H1 (cell line): ENCODE data around the gene MEFV. TPM values are rescaled to one million over a fixed set of nuclear protein-coding genes. Genes with fewer than 3 reads are reported as not detected.

Experiments used
- CTCF ChIA-PET: fragments of 300-600 bp; sonication (Branson Sonifier 250); formaldehyde crosslinking; loops from one replicate; lab custom pipeline; 2021; ENCODE audit not compliant: partially characterized antibody; lab: Charles Lee
- POLR2A ChIA-PET: fragments of 300-600 bp; sonication (Branson Sonifier 250); formaldehyde crosslinking; loops from one replicate; lab custom pipeline; 2021; ENCODE audit warnings: inconsistent platforms; ENCODE audit not compliant: partially characterized antibody; lab: Charles Lee
- DNase-seq, 2 experiments: peaks; one replicate each; pipeline versions ENCODE4 v3.0.0 to v3.0.0-alpha.2; 2010 to 2022; ENCODE audit warnings: low spot score in 2 of 2, low read depth in 1 of 2, mixed read lengths in 1 of 2
- FAIRE-seq: peaks from 2 replicates; lab custom pipeline; 2011; peaks lifted over from hg19 to GRCh38; lab: Jason Lieb, UNC
- H2AFZ ChIP-seq: 2 replicates; pipeline ENCODE4 v1.8.1; 2012; ENCODE audit warnings: low read length, inconsistent platforms
- H2AK5ac ChIP-seq: 2 replicates; pipeline ENCODE4 v1.6.1; 2013; ENCODE audit warnings: low read depth, low read length
- H2BK120ac ChIP-seq: replicated peaks from 2 replicates; pipeline ENCODE3; 2013; ENCODE audit warnings: low read depth, low read length, inconsistent platforms
- H2BK12ac ChIP-seq: 2 replicates; pipeline ENCODE4 v1.6.1; 2013; ENCODE audit warnings: low read depth, low read length
- H2BK15ac ChIP-seq: 2 replicates; pipeline ENCODE4 v1.6.1; 2013; ENCODE audit warnings: low read length
- H2BK20ac ChIP-seq: 2 replicates; pipeline ENCODE4 v1.6.1; 2013; ENCODE audit warnings: low read length
- H2BK5ac ChIP-seq: 2 replicates; pipeline ENCODE4 v1.6.1; 2013; ENCODE audit warnings: low read depth, low read length
- H3K14ac ChIP-seq: 2 replicates; pipeline ENCODE4 v1.6.1; 2013; ENCODE audit warnings: inconsistent platforms; ENCODE audit not compliant: insufficient read length
- H3K18ac ChIP-seq: 2 replicates; pipeline ENCODE4 v1.6.1; 2013; ENCODE audit warnings: low read length; ENCODE audit errors: extremely low read depth
- H3K23ac ChIP-seq: 2 replicates; pipeline ENCODE4 v1.6.1; 2013; ENCODE audit warnings: inconsistent platforms; ENCODE audit not compliant: insufficient read length
- H3K23me2 ChIP-seq: 2 replicates; pipeline ENCODE4 v1.6.1; 2013; ENCODE audit warnings: low read depth, low read length
- H3K27ac ChIP-seq: 2 replicates; pipeline ENCODE4 v1.6.1; 2011; ENCODE audit warnings: low read depth, low read length, inconsistent platforms
- H3K27me3 ChIP-seq, 4 experiments: replicated peaks in 1 of 4; 1 replicate in 1 of 4; 2 replicates in 3 of 4; pipeline versions ENCODE4 v1.6.1 to v1.8.1; 2011 to 2013; ENCODE audit warnings: low read length in 3 of 4, mild to moderate bottlenecking in 3 of 4, inconsistent platforms in 2 of 4, mixed read lengths in 2 of 4, moderate library complexity in 1 of 4; ENCODE audit not compliant: control insufficient read depth in 3 of 4, insufficient read depth in 3 of 4; ENCODE audit errors: extremely low read depth in 1 of 4
- H3K36me3 ChIP-seq, 4 experiments: 2 replicates each; pipeline versions ENCODE4 v1.6.1 to v1.8.1; 2011 to 2013; ENCODE audit warnings: mild to moderate bottlenecking in 4 of 4, low read length in 3 of 4, moderate library complexity in 2 of 4, control low read depth in 1 of 4, inconsistent platforms in 1 of 4; ENCODE audit not compliant: insufficient read depth in 4 of 4, control insufficient read depth in 2 of 4
- H3K4ac ChIP-seq: replicated peaks from 2 replicates; pipeline ENCODE3; 2013; ENCODE audit warnings: low read length, low read depth, mixed read lengths, inconsistent platforms; ENCODE audit not compliant: insufficient read length
- H3K4me1 ChIP-seq, 4 experiments: replicated peaks in 1 of 4; 1 replicate in 1 of 4; 2 replicates in 3 of 4; pipeline versions ENCODE4 v1.6.1 to v1.8.1; 2011 to 2013; ENCODE audit warnings: low read length in 3 of 4, inconsistent platforms in 2 of 4, mixed read lengths in 1 of 4; ENCODE audit not compliant: insufficient read depth in 4 of 4, control insufficient read depth in 3 of 4
- H3K4me2 ChIP-seq, 2 experiments: 2 replicates each; pipeline versions ENCODE4 v1.6.1 to v1.8.1; 2011 to 2013; ENCODE audit warnings: low read depth in 2 of 2, low read length in 2 of 2, control low read depth in 1 of 2, inconsistent platforms in 1 of 2, mild to moderate bottlenecking in 1 of 2; ENCODE audit not compliant: insufficient read depth in 1 of 2
- H3K4me3 ChIP-seq, 4 experiments: fragments of 200-600, 300-600 bp in 1 of 4; sonication (generic), shearing (Covaris generic), sonication (Bioruptor Twin) in 1 of 4; 2 replicates each; pipeline versions ENCODE4 v1.5.1 to v1.8.1; 2011 to 2016; ENCODE audit warnings: low read length in 4 of 4, low read depth in 3 of 4, control low read depth in 2 of 4, inconsistent platforms in 2 of 4, mild to moderate bottlenecking in 2 of 4, mixed read lengths in 1 of 4, moderate library complexity in 1 of 4; ENCODE audit not compliant: insufficient read depth in 2 of 4; ENCODE audit errors: extremely low read depth in 1 of 4
- H3K56ac ChIP-seq: replicated peaks from 2 replicates; pipeline ENCODE3; 2013; ENCODE audit warnings: low read depth, mild to moderate bottlenecking, mixed read lengths, low read length, inconsistent platforms; ENCODE audit not compliant: insufficient read length
- H3K79me1 ChIP-seq: 2 replicates; pipeline ENCODE4 v1.6.1; 2013; ENCODE audit warnings: low read depth, low read length, control low read depth
- H3K79me2 ChIP-seq, 2 experiments: 2 replicates each; pipeline versions ENCODE4 v1.6.1 to v1.8.1; 2012 to 2013; ENCODE audit warnings: low read length in 2 of 2, mild to moderate bottlenecking in 2 of 2, inconsistent platforms in 1 of 2; ENCODE audit not compliant: insufficient read depth in 2 of 2, control insufficient read depth in 1 of 2
- H3K9ac ChIP-seq, 4 experiments: replicated peaks in 1 of 4; 1 replicate in 1 of 4; 2 replicates in 3 of 4; pipeline versions ENCODE4 v1.6.1 to v1.8.1; 2011 to 2013; ENCODE audit warnings: low read depth in 3 of 4, low read length in 3 of 4, control low read depth in 2 of 4, mild to moderate bottlenecking in 2 of 4, moderate library complexity in 2 of 4, inconsistent platforms in 1 of 4; ENCODE audit errors: extremely low read depth in 1 of 4
- H3K9me3 ChIP-seq, 2 experiments: 2 replicates each; pipeline versions ENCODE4 v1.6.1 to v1.8.1; 2012 to 2013; ENCODE audit warnings: mild to moderate bottlenecking in 2 of 2, moderate library complexity in 2 of 2, control low read depth in 1 of 2, inconsistent platforms in 1 of 2, low read depth in 1 of 2, low read length in 1 of 2, mixed read lengths in 1 of 2; ENCODE audit not compliant: insufficient read depth in 2 of 2
- H4K20me1 ChIP-seq, 2 experiments: replicated peaks in 1 of 2; 2 replicates each; pipeline versions ENCODE3 to v1.8.1; 2011 to 2013; ENCODE audit warnings: inconsistent platforms in 2 of 2, low read length in 2 of 2, mild to moderate bottlenecking in 1 of 2; ENCODE audit not compliant: insufficient read depth in 2 of 2, control insufficient read depth in 1 of 2
- H4K5ac ChIP-seq: 2 replicates; pipeline ENCODE4 v1.6.1; 2013; ENCODE audit warnings: low read length, low read depth, mixed read lengths, inconsistent platforms; ENCODE audit not compliant: insufficient read length
- H4K8ac ChIP-seq: 2 replicates; pipeline ENCODE4 v1.8.0; 2013; ENCODE audit warnings: mild to moderate bottlenecking, moderate library complexity, low read length, inconsistent platforms; ENCODE audit not compliant: insufficient read depth; ENCODE audit errors: extremely low read depth
- H4K91ac ChIP-seq: replicated peaks from 2 replicates; pipeline ENCODE3; 2013; ENCODE audit warnings: low read length, mixed read lengths, inconsistent platforms; ENCODE audit not compliant: insufficient read length
- ASH2L ChIP-seq: fragments of 200-600, 300-600 bp; sonication (generic); IDR thresholded peaks from one replicate; pipeline ENCODE4 v1.7.1; 2017; ENCODE audit warnings: low read length
- CEBPB ChIP-seq: IDR thresholded peaks from 2 replicates; pipeline ENCODE4 v1.6.1; 2012; ENCODE audit warnings: low read depth, low read length
- EGR1 ChIP-seq: IDR thresholded peaks from 2 replicates; pipeline ENCODE4 v1.6.1; 2011; ENCODE audit warnings: low read depth, low read length, borderline replicate concordance
- EZH2 ChIP-seq: fragments of 200-600 bp; sonication (generic); IDR thresholded peaks from 2 replicates; pipeline ENCODE4 v1.7.1; 2012; ENCODE audit warnings: low read depth, mild to moderate bottlenecking, moderate library complexity, low read length, inconsistent platforms; ENCODE audit not compliant: severe bottlenecking
- FOSL1 ChIP-seq: IDR thresholded peaks from 2 replicates; pipeline ENCODE4 v1.6.1; 2011; ENCODE audit warnings: mild to moderate bottlenecking, low read depth, low read length, moderate library complexity; ENCODE audit not compliant: insufficient read depth
- KDM1A ChIP-seq: fragments of 200-600, 300-600 bp; sonication (generic); IDR thresholded peaks from 2 replicates; pipeline ENCODE4 v1.7.1; 2016; ENCODE audit warnings: mild to moderate bottlenecking, low read length, borderline replicate concordance
- NRF1 ChIP-seq: IDR thresholded peaks from 2 replicates; pipeline ENCODE4 v1.6.1; 2011; ENCODE audit warnings: mild to moderate bottlenecking, low read depth, low read length, improper control_type of control experiment
- POLR2AphosphoS5 ChIP-seq: IDR thresholded peaks from 2 replicates; pipeline ENCODE4 v1.6.1; 2011; ENCODE audit warnings: low read depth, low read length
- WGBS, 2 experiments: shearing (Covaris generic) in 1 of 2; methylation state at CpG; one replicate each; pipeline versions ENCODE4 v1.1.6 to v1.1.7; 2013 to 2015; ENCODE audit warnings: low lambda C conversion rate in 2 of 2, mixed read lengths in 2 of 2, inconsistent platforms in 1 of 2, low coverage in 1 of 2, missing lambda C conversion rate in 1 of 2; ENCODE audit not compliant: insufficient replicate concordance in 2 of 2, insufficient coverage in 1 of 2, insufficient read length in 1 of 2; ENCODE audit errors: extremely low coverage in 1 of 2, missing lambda C conversion rate in 1 of 2; 5-methylcytosine and 5-hydroxymethylcytosine counted together
- long read RNA-seq, 2 experiments: library from RNA in 1 of 2; library from capped mRNA in 1 of 2; stranded (forward); transcript quantifications; one replicate each; pipeline ENCODE4 v2.0.0, GENCODE V29; 2021; ENCODE audit warnings: inconsistent platforms in 1 of 2
- polyA minus RNA-seq, 3 experiments: library from RNA; depleted of rRNA, polyadenylated mRNA; stranded (reverse); fragments of >200 nt; gene quantifications; 1 replicate in 2 of 3; 2 replicates in 1 of 3; pipeline ENCODE4 v1.2.3, GENCODE V29; 2011
- polyA plus RNA-seq, 7 experiments: library from polyadenylated mRNA; depleted of rRNA in 3 of 7; stranded (reverse) in 5 of 7; unstranded in 2 of 7; fragments of >200 nt in 5 of 7; fragments of 200-250 nt in 2 of 7; gene quantifications; 1 replicate in 5 of 7; 2 replicates in 1 of 7; 4 replicates in 1 of 7; pipeline versions ENCODE4 v1.2.1 to v1.2.3, GENCODE V29; 2011 to 2013; ENCODE audit warnings: missing spikeins in 2 of 7, mixed read lengths in 2 of 7
- total RNA-seq: library from RNA; stranded (reverse); fragmentation: NEBNext Ultra II Directional; extraction: Animal tissue kit (Norgen Biotek cat#: 25700); gene quantifications from 2 replicates; pipeline ENCODE4 v1.2.1, GENCODE V29; 2021

Gene MEFV
- total RNA-seq (not detected in 2 replicates), polyA plus RNA-seq (2011; rRNA removed) (0.02 and 0.03 TPM in 2 replicates), polyA minus RNA-seq (2011; rRNA and poly(A)+ RNA removed) (0.06 TPM in 1 of 2 replicates, not detected in the other)
- polyA plus RNA-seq (2011; cell fraction: cytosol; rRNA removed) = not detected
- polyA plus RNA-seq (2011; cell fraction: nucleus; rRNA removed) = 0.03 TPM
- polyA plus RNA-seq (2012, experiment 1 of 2) = not detected in 4 replicates
- not detected for polyA plus RNA-seq (2012, experiment 2 of 2)
- polyA plus RNA-seq (2013, experiment 1 of 2) = 0.04 TPM
- polyA plus RNA-seq (2013, experiment 2 of 2) = 0.04 TPM
- polyA minus RNA-seq (2011; cell fraction: cytosol; rRNA and poly(A)+ RNA removed) = not detected
- polyA minus RNA-seq (2011; cell fraction: nucleus; rRNA and poly(A)+ RNA removed) = not detected
- long read RNA-seq, experiment 1 = 0 reads
- long read RNA-seq, experiment 2 = 0 reads

DNA sequence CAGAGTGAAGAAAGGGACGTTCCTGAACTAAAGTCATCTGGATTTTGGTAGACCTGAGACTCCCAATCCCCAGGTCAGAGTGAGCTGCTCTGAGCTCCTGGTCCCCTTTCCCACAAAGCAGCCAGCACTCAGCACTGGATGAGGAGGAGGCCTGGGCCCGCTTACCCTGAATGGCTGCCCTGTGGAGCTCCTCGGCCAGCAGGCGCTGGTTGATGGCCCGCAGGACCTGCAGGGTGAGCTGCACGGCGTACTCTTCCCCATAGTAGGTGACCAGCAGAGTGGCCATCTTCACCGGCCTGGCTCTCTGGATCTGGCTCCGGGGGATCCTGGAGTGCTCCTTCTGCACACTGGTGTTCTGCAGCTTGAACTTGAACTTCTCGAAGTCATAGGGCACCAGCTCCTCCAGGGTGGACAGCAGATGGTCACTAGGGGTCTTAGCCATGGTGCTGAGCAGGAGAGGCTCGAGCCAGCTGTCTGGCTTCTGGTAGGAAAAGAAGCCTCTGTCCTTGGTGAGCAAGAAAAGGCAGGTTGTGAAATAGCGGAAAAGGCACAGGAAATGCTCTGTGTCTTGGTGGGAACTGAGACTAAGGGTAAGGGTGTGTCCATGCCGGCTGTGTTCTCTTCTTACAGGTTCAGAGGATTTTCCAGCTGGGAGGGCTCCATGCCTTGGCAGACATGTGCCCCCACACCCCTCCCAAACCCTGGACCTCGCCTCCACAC lies at the start of gene MEFV:
Gene MEFV (minus strand): TSS at position 488 of the 720 bp plus-strand sequence. CDS start 46 bp downstream, at position 442.
- Histone ChIP-seq H2BK12ac (no peak within 1 kb of the TSS), H3K36me3 (no peaks in the 10 kb centered on the region), H3K4me3 (no peak within 1 kb of the TSS), H4K8ac (no peak within 1 kb of the TSS), H3K9me3 (peaks cover 18 to 32% of the 10 kb centered on the region in 2 experiments; a peak in 3 of 4 replicates), H3K23ac (no peak within 1 kb of the TSS), H4K20me1 (no peaks in the 10 kb centered on the region), H2AK5ac (no peak within 1 kb of the TSS), H3K79me2 (no peaks in the 10 kb centered on the region), H3K4ac (no peak within 1 kb of the TSS), H3K56ac (no peak within 1 kb of the TSS), H3K4me2 (no peak within 1 kb of the TSS), H2BK5ac (no peak within 1 kb of the TSS), H4K5ac (no peak within 1 kb of the TSS), H3K79me1 (no peaks in the 10 kb centered on the region), H3K27ac (no peak within 1 kb of the TSS), H3K23me2 (no peaks in the 10 kb centered on the region), H2BK120ac (no peak within 1 kb of the TSS), H4K91ac (no peak within 1 kb of the TSS), H2AFZ (no peak within 1 kb of the TSS), H3K18ac (no peak within 1 kb of the TSS), H2BK15ac (no peak within 1 kb of the TSS), H3K27me3 (no peaks in the 10 kb centered on the region), H3K9ac (no peak within 1 kb of the TSS), H2BK20ac (no peak within 1 kb of the TSS), H3K4me1 (no peaks in the 10 kb centered on the region), H3K14ac (no peak within 1 kb of the TSS)
- WGBS, 2 experiments = 74% methylated on average over 11 of the region's 14 CpGs; no CpG with 5 or more reads in 1 of the 2 experiments
- CTCF ChIA-PET = interaction anchor here (1.0 to 1.5 kb wide), 2 partner anchors 11 to 127 kb away, joined by 3 to 6 read pairs; no protein-coding TSS in a partner anchor
- no peak for DNase-seq
- no peak for FAIRE-seq
- POLR2A ChIA-PET = interaction anchor here (0.6 kb wide), 1 partner anchor 144 kb away, joined by 3 read pairs; no protein-coding TSS in a partner anchor
- no peak for TF ChIP-seq POLR2AphosphoS5
- no peak for TF ChIP-seq NRF1
- TF ChIP-seq FOSL1 = no peak
- no peak for TF ChIP-seq ASH2L
- no peak for TF ChIP-seq EGR1
- no peak for TF ChIP-seq KDM1A
- TF ChIP-seq EZH2 = no peak
- no peak for TF ChIP-seq CEBPB
